HG02943 (cell line): ENCODE results near the gene BAZ1B.
"Not testable (repeated sequence)": the region's sequence is repeated elsewhere in the genome, so short reads cannot be mapped to it uniquely, and the experiment has no call there.

Experiments
- ATAC-seq: cut with Tn5 transposase; IDR thresholded peaks from one replicate; pipeline ENCODE4 v1.9.1; 2021; ENCODE audit warnings: mild to moderate bottlenecking, low read depth, moderate library complexity; ENCODE audit not compliant: unreplicated experiment

Gene BAZ1B

DNA sequence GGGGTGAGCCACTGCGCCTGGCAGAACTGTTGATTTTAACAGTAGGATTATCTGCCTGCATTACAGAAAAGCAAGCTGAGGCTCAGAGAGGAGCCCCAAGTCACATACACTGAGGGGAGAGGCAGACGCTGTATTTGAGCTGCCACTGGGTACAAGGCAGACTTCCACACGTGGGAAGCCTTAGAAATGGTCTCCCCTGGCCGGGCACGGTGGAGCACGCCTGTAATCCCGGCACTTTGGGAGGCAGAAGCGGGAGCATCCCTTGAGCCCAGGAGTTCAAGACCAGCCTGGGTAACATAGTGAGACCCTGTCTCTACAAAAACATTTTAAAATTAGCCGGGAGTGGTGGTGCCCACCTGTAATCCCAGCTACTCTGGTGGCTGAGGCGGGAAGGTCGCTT, 89.4 kb downstream of the BAZ1B start:
- ATAC-seq = no peak

DNA sequence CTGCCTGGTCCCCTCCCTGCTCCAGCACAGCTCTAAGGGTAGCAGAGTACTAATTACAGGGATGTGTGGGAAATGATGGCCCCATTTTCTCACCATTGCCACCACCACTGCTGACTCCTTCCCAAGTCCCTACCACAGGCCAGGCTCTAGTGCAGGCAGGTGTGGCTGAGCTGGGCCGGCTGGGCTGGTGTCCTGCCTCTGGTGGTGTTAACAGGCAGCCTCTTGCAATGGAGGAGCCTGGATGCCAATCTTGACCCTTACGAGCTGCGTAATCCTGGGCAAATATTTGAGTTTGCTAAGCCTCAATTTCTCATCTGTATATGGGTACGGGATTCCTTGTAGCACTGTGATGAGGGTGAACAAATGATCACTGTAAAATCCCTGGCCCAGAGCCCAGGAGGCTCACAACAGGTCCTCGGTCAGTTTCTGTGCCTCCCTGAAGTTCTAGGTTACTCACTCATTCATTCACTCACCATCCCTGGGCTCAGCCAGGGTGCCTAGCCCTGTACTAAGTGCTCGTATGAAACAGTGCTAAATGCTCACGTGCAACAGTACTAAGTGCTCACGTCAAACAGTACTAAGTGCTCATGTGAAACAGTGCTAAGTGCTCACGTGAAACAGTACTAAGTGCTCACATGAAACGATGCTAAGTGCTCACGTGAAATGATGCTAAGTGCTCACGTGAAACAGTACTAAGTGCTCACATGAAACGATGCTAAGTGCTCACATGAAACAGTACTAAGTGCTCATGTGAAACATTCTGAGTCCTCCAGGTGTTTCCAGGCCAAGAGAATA, 90.9 kb downstream of the BAZ1B start:
- no peak for ATAC-seq

DNA sequence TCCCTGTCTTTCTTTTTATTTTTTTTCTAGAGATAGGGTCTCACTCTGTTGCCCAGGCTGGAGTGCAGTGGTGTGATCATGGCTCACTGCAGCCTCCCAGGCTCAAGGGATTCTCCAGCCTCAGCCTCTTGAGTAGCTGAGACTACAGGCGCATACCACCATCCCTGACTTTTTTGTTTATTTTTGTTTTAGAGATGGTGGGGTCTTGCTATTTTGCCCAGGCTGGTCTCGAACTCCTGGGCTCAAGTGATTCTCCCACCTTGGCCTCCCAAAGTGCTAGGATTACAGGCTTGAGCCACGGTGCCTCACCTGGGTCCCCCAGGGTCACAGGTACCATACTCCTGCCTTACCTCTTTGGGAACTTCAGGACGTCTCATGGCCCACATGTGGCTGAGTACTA, 91.6 kb downstream of the BAZ1B start:
- not testable (repeated sequence) for ATAC-seq

DNA sequence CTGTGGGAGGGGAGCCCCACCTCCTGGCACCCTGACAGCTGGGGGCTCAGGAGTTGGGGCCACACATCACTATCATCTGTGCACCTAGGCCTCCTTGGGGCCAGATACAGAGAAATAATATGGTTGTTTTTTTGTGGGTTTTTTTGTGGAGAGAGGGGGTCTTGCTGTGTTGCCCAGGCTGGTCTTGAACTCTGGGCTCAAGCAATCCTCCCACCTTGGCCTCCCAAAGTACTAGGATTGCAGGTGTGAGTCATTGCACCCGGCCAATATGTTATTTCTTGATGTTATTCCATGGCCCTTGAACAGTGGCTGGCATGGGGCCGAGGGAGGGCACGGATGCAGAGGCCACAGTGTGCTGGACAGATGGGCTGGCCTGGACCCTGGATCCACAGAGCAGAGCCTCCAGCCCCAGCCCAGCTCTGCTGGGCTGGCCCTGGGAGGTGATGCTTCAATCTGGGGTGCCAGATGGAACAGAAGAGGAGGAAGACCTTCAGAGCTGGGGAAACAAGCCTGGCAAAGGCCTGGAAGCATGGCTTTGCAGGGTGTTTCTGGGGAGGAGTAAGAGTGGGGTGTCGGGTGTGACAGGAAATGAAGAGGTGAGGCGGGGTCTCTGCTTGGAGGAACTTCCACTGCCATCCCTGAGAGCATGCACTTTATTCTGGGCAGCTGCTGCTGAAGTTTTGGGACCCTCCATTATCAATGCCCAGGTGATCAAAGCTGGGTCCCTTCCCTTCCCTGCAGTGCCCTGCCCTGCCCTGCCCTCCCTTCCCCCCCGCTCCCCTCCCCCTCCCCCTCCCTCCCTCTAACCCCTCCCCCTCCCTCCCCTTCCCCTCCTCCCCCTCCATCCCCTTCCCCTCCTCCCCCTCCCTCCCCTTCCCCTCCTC, 92.2 kb downstream of the BAZ1B start:
- no peak for ATAC-seq

DNA sequence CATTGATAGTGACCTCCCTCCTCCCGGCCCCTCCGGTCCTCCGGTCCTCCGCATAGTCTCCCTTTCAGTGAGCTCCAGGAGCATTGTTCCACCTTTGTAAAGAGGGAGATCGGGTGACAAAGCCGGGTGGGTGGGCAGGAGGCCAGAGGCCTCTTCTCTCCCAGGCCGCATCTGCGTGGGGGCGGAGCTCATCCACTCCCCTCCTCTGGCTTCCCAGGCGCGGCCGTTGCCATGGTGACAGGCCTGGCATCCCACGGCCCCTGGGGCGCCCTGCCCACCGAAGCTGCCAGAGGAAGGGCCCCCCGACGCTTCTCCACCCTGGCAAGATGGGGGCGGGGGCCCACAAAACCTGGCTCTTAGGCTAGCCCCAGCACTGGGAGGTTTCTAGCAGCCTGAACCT, 92.9 kb downstream of the BAZ1B start:
- no peak for ATAC-seq

DNA sequence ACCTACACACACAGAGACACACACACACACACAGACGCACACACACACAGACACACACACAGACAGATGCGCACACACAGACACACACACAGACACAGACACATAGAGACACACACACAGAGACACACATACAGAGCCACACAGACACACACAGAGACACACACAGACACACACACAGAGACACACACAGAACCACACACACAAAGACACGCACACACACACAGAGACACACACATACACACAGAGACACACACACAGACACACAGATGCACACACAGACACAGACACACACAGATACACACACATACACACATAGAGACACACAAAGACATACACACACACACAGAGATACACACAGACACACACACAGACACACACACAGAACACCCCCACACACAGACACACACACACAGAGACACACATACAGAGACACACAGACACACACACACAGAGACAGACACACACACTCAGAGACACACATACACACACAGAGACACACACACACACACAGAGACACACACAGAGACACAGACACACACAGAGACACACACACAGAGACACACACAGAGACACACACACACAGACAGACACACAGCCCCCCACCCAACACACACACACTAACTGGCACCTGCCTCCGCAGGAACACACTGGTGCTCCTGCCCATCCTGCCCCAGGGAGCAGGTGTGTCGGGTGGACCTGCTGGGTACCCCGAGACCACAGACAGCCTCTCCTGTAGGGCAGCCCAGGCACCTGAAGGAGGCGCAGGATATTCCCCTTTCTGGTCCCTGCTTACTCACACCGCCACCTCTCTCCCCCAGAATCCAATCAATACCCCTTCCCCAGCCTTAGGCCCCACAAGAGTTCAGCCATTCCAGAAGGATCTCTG, 93.9 kb downstream of the BAZ1B start:
- no peak for ATAC-seq

DNA sequence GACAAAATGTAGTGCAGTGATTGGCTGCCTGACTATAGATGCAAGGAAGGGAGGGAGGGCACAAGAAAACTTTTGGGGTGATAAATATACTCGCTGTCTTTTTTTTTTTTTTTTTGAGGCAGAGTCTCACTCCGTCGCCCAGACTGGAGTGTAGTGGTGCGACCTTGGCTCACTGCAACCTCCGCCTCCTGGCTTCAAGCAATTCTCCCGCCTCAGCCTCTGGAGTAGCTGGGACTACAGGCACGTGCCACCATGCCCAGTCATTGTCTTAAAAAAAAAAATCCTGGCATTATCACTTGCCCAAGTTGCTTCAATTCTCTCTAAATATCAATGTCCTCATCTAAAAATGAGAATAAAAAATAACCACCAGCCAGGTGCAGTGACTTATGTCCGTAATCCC, 96.1 kb downstream of the BAZ1B start:
- ATAC-seq = no peak

DNA sequence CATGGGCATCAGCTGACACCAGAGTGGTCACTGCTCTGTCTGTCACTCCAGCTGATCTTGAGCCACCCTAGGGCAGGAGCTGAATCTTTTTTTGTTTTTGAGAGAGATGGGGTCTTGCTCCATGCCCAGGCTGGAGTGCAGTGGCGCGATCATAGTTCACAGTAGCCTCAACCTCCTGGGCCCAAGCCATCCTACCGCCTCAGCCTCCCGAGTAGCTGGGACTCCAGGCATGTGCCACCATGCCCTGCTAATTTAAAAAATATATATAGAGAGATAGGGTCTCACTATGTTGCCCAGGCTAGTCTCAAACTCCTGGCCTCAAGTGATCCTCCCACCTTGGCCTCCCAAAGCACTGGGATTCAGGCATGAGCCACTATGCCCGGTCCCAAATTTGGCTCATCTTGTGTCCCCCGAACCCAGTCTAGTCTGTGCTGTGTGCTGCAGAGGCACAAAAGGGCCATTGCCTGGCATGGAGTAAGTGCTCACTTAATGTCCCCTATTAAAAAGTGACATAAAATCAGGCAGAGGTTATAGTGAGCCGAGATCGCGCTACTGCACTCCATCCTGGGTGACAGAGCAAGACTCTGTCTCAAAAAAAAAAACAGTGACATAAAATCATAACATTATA, 96.6 kb downstream of the BAZ1B start:
- no peak for ATAC-seq

DNA sequence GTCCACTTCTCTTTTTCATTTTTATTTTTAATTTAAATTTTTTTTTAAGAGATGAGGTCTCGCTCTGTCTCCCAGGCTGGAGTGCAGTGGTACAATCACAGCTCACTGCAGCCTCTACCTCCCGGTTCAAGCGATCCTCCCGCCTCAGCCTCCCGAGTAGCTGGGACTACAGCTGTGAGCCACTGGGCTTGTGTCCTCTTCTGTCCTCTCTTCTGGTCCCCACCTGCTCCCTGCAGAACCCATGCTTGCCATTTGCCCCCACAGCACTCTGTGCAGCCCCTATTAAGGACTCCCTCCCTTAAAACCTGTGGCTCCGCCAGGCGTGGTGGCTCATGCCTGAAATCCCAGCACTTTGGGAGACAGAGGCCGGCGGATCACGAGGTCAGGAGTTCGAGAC, 97.6 kb downstream of the BAZ1B start:
- no peak for ATAC-seq

DNA sequence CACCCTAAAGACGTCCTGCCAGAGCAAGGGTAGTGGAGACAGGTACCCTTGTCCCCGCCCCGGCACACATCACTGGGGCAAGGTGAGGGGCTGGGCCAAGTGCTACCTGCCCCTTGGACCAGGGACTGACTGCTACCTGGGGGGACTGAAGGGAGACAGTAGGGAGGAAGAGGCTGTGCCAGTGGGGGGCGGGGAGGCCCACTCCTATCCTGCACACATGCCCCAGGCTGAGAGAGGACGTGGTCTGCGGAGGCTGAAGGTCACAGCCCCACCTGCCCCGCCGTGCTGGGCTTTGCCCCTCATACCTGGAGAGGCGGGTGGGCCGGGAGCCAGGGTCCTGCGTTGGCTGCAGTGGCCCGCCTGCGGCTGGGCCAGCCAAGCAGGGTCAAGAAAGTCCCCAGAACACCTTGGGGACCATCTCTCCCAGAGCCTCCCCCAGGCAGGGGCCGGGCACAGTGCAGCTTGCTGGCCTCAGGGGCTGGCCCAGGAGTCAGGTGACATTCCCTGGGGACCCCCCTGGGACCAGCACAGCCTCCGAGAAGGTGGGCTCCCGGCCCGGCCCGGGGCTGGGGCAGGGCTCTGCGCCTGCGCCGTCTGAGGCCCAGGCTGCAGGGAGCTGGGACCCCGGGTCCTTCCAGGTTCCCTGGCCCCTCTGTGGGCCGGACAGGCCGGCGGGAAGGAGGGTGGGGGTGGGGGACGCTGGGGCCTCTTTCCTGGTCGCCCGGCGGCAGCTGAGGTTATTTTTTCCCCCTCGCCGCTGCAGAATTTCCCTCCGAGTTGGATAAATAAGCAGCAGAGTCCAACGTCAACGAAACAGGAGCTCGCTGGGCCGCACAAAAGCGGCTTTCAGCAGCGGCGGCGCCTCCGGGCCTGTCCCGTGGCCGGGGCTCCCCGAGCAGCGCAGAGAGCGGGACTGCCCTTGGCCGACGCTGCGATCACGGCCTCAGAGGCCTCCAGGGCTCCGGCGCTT, 98.3 kb downstream of the BAZ1B start:
- ATAC-seq = no peak

DNA sequence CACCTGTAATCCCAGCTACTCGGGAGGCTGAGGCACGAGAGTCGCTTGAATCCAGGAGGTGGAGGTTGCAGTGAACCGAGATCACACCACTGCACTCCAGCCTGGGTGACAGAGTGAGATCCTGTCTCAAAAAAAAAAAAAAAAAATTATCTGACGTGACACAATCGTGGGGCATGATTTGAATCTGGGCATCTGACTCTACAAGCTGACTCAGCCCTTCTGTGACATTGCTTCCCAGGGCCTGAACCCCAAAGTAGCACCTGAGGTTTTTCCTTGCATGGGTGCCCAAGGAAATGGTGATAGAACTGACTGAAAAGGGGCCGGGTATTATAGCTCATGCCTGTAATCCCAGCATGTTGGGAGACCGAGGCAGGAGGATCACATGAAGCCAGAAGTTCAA, 101.5 kb downstream of the BAZ1B start:
- not testable (repeated sequence) for ATAC-seq

DNA sequence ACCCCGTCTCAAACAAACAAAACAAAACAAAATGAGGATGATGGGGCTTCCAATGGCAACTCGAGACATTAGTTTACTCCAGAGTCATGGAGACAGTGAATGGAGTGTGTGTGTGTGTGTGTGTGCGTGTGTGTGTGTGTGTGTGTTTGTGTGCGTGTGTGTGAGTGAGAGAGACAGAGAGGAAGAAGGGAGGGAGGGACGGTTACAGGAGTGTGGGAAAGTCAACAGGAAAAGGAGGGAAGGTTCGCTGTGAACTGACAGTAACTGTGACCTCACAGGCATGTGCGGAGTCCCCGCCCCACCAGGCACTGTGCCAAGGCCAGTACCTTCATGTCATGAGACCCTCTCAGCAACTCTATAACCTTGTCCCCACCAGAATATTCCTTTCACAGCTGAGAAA, 102.1 kb downstream of the BAZ1B start:
- not testable (repeated sequence) for ATAC-seq

DNA sequence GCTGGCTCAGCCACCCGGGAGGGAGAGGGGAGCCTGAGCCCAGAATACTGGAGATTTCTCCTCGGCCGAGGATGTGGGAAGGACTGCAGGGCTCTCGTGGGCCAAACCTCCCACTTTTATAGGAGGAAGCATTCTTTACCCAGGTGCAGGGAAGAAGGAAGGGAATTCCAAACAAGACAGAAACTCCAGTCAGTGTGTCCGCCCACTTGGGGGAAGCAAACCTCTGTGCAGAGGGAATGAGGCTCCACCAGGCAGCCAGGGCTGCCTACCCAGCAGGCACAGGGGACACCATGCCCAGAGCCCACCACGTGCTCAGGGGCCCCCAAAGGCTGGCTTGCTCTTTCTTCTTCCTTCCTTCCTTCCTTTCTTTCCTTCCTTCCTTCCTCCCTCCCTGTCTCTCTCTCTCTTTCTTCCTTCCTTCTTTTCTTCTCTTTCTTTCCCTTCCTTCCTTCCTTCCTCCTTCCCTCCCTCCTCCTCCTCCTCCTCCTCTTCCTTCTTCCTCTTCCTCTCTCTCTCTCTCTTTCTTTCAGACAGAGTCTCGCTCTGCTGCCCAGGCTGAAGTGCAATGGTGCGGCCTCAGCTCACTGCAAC, 103.9 kb downstream of the BAZ1B start:
- no peak for ATAC-seq

DNA sequence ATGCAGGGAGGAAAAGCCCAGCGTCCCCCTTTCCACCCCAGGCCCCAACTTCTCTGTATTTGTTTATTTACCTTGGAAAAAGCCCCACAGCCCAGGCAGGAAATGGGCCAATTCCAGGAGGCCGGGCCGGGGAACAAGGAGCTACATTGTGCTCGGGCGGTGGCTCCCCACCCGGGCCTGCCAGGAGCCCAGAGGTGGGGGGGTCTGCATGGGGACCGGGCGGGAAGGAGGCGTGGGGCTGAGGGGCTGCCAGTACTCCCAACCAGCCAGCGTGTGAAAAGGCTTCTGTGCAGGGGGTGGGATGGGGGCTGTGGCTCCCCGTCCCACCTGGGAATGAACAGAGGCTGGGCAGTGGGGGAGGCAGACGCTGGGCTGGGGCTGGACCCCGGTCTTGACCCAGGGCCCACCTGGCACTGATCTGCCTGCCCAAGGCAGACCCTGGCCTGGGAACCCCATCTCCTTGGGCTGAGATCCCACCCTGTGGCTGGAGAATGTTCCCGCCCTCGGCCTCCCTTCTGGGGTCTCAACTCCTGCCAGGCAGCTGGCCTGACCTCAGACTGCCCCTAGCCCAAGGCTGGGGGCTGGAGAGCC, 111.5 kb downstream of the BAZ1B start:
- ATAC-seq = not testable (repeated sequence)

DNA sequence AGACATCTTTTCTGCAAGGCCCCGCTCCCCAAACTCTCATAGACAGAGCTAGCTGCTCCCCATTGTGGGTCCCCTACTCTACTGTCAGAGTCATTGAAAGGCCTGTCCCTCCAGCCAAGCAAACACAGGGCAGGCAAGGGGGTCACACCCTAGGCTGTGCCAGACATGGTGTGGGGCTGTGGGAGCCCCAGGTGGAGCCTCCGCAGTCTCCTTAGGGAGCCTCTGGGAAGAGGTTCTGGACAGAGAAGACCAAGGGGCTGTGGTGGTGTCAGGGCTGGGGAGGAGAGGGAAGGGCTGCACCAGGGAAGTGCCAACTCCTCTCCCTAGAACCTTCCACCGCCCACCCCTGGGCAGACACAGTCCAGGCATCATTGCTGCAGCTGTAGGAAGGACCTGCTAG, 117.2 kb downstream of the BAZ1B start:
- ATAC-seq = not testable (repeated sequence)

DNA sequence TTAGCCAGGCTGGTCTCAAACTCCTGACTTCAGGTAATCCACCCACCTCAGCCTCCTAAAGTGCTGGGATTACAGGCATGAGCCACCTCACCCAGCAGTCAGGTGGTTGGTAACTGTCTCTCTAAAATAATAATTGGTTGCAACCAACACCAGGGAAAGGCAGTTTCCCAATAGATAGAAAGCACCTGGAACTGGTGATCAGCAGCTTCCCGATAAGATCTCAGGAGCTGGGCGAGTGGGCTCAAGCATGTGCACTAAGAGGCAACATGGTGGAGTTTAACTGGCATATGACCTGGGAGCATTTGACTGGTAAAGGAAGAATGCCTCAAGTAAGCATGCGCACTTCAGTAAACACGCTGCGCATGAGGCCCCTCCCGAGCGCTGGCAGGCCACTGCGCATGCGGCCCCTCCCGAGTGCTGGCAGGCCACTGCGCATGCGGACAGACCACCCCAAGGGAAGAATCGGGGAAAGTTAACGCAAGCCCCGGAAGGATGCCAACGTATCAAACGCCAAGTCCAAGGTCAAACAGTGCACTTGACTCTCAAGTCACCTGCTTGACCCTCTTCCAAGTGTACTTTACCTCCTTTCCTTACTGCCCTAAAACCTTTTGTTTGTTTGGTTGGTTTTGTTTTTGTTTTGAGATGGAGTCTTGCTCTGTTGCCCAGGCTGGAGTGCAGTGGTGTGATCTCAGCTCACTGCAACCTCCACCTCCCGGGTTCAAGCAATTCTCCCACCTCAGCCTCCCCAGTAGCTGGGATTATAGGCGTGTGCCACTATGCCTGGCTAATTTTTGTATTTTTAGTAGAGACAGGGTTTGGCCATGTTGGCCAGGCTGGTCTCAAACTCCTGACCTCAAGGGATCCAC, 122.7 kb downstream of the BAZ1B start:
- not testable (repeated sequence) for ATAC-seq

DNA sequence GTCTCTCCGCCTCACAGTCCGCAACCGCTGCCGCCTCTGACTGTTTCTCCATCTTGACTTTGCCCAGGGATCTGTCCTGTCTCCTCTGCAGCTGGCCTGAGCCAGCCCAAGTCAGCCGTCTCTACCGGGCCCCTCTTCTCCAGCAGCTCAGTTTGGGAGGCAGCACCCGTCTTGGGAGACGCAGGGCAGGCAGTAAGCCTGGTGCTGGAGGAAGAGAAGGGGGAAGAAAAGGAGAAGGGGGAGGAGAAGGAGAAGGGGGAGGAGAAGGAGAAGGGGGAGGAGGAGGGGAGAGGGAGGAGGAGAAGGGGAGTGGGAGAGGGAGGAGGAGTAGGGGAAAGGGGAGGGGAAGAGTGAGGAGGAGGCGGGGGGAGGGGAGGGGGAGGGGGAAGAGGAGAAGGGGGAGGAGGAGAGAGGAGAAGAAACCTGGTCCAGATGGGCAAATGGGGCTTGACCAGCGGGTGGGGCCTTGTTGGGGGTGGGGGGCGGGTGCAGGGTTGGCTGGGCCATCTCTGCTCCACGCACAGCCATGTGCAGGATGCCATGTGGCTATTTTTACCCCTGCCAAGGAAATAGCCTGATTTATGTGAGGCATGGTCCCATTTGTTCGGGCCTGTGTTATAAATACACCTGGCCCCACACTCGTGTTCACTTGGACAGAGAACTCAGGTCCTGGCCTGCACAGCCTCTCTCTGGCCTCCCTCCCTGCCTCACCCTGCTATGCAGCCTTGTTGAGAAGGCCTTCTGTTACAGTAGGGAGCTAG, 124.4 kb downstream of the BAZ1B start:
- ATAC-seq = no peak
